Gastrocnemius medialis (tissue), 4 donors: ENCODE measurements around the gene LBHD2. TPM values are rescaled to one million over a fixed set of nuclear protein-coding genes. Genes with fewer than 3 reads are reported as not detected.

Experiments used
- ATAC-seq, 2 donors: fragments of 150-250 bp; one replicate each; pipeline ENCODE4 v1.9.1; 2016
- DNase-seq, 2 donors: peaks; one replicate each; pipeline ENCODE4 v3.0.0-alpha.2; 2019
- H3K27ac ChIP-seq, 4 donors: fragments of 200-600 bp; sonication (generic); 1 replicate in 1 of 4; 2 replicates in 3 of 4; pipeline ENCODE4 v1.5.1; 2016 to 2018; ENCODE audit warnings: mild to moderate bottlenecking in 2 of 4, moderate library complexity in 1 of 4
- H3K27me3 ChIP-seq, 3 donors: fragments of 200-600 bp; sonication (generic) in 2 of 3; 1 replicate in 1 of 3; 2 replicates in 2 of 3; pipeline versions ENCODE4 v1.5.1 to v1.6.0; 2016 to 2019; ENCODE audit warnings: mild to moderate bottlenecking in 1 of 3, moderate library complexity in 1 of 3
- H3K36me3 ChIP-seq, 2 donors: fragments of 200-600 bp; sonication (generic) in 1 of 2; one replicate each; pipeline ENCODE4 v1.5.1; 2017 to 2018
- H3K4me1 ChIP-seq, 2 donors: fragments of 200-600 bp; sonication (generic) in 1 of 2; one replicate each; pipeline ENCODE4 v1.5.1; 2016 to 2017; ENCODE audit warnings: mild to moderate bottlenecking in 2 of 2
- H3K4me3 ChIP-seq, 4 donors: fragments of 200-600 bp; sonication (generic) in 3 of 4; 1 replicate in 1 of 4; 2 replicates in 3 of 4; pipeline ENCODE4 v1.5.1; 2016 to 2019; ENCODE audit warnings: mild to moderate bottlenecking in 2 of 4
- H3K9me3 ChIP-seq, 3 donors: fragments of 200-600 bp; sonication (generic) in 2 of 3; 1 replicate in 1 of 3; 2 replicates in 2 of 3; pipeline ENCODE4 v1.5.1; 2016 to 2019
- POLR2A ChIP-seq, 2 donors: fragments of 450-650 bp; IDR thresholded peaks; one replicate each; pipeline ENCODE4 v1.6.1; 2017; ENCODE audit warnings: antibody characterized with exemption in 2 of 2, mild to moderate bottlenecking in 2 of 2, moderate library complexity in 2 of 2
- in situ Hi-C, 4 donors: fragments of 200-750 bp; cut with MboI; loops; one replicate each; pipeline versions ENCODE4 v1.15.0 to v1.8.0; 2017; ENCODE audit warnings: low sequenced_read_pairs in 4 of 4
- intact Hi-C: fragments of 100-400 bp; cut with DNase I; formaldehyde crosslinking; loops from one replicate; pipeline ENCODE4 v1.15.1; 2023; ENCODE audit warnings: low total_unique reads
- total RNA-seq, 4 donors: library from RNA; depleted of rRNA; stranded (reverse); fragments of >200 nt; gene quantifications; one replicate each; pipeline versions ENCODE4 v1.1.0 to v1.2.3, GENCODE V29; 2016
- TF ChIP-seq, protein P1 (sequence below), 5 experiments: fragments of 450-650 bp in 3 of 5; fragments of 200-600 bp in 2 of 5; sonication (generic) in 2 of 5; IDR thresholded peaks in 4 of 5; conservative IDR thresholded peaks in 1 of 5; 1 replicate in 4 of 5; 2 replicates in 1 of 5; pipeline ENCODE4 v1.5.1; 2016 to 2019; ENCODE audit warnings: antibody characterized with exemption in 5 of 5, mild to moderate bottlenecking in 3 of 5, moderate library complexity in 3 of 5

Gene LBHD2
- total RNA-seq, 4 donors from 2014 or later, result not detected

GRCh38 chr14:103050935-103051334, 33.1 kb upstream of the LBHD2 start:
- in situ Hi-C loops, result no loop called here
- Histone ChIP-seq H3K4me3 (no peak overlapping the region), H3K36me3 (no peaks in the 10 kb centered on the region), H3K4me1 (peaks cover 38 to 40% of the 10 kb centered on the region in 2 donors), H3K27ac (no peak overlapping the region), H3K9me3 (no peaks in the 10 kb centered on the region), H3K27me3 (no peaks in the 10 kb centered on the region)
- ATAC-seq (no peak), DNase-seq (no peak)
- TF ChIP-seq, protein P1, sequence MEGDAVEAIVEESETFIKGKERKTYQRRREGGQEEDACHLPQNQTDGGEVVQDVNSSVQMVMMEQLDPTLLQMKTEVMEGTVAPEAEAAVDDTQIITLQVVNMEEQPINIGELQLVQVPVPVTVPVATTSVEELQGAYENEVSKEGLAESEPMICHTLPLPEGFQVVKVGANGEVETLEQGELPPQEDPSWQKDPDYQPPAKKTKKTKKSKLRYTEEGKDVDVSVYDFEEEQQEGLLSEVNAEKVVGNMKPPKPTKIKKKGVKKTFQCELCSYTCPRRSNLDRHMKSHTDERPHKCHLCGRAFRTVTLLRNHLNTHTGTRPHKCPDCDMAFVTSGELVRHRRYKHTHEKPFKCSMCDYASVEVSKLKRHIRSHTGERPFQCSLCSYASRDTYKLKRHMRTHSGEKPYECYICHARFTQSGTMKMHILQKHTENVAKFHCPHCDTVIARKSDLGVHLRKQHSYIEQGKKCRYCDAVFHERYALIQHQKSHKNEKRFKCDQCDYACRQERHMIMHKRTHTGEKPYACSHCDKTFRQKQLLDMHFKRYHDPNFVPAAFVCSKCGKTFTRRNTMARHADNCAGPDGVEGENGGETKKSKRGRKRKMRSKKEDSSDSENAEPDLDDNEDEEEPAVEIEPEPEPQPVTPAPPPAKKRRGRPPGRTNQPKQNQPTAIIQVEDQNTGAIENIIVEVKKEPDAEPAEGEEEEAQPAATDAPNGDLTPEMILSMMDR (IDR thresholded peaks at IDR 0.05 in 4 of 5, conservative IDR thresholded peaks at IDR 0.05 in 1 of 5), result no peak
- TF ChIP-seq POLR2A (IDR thresholded peaks at IDR 0.05), result no peak
- intact Hi-C loops, result no loop called here

DNA sequence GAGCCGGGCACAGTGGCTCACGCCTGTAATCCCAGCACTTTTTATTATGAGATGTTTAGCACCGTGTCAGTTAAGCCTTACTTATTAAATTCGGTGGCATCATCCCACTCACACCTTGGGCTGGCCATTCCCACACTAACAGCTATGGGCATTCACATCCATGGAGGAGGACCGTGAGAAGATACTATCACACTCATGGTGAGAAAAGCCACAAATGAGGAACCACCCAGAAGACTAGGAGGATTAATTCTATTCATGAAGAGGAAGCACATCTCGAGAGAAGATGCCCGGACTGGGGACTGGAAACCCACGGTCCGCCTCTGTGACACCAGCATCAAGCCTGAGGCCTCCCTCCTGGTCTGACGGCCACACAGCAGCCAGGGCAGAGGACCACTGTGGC, 31.6 kb upstream of the LBHD2 start:
- no peak overlapping the region for H3K4me3 ChIP-seq
- DNase-seq (no peak), ATAC-seq (no peak)
- no peak overlapping the region for H3K27ac ChIP-seq
- H3K9me3 ChIP-seq, result no peaks in the 10 kb centered on the region
- TF ChIP-seq, protein P1 (IDR thresholded peaks at IDR 0.05 in 4 of 5, conservative IDR thresholded peaks at IDR 0.05 in 1 of 5), result no peak
- no peak for TF ChIP-seq POLR2A (IDR thresholded peaks at IDR 0.05)
- intact Hi-C loops (no loop called here), in situ Hi-C loops (no loop called here)
- no peaks in the 10 kb centered on the region for H3K36me3 ChIP-seq
- H3K27me3 ChIP-seq, result no peaks in the 10 kb centered on the region
- H3K4me1 ChIP-seq, result peaks cover 31 to 33% of the 10 kb centered on the region in 2 donors

- Histone ChIP-seq H3K4me3 (peak overlapping the region; percentile 70 to 91 (median 82)), H3K9me3 (no peaks in the 10 kb centered on the region), H3K27ac (peak overlapping the region; percentile 81 to 92 (median 88)), H3K27me3 (no peaks in the 10 kb centered on the region), H3K36me3 (no peaks in the 10 kb centered on the region), H3K4me1 (peaks cover 46 to 52% of the 10 kb centered on the region in 2 donors)
- intact Hi-C loops, result no loop called here
- TF ChIP-seq POLR2A (IDR thresholded peaks at IDR 0.05), result no peak
- TF ChIP-seq, protein P1 (IDR thresholded peaks at IDR 0.05 in 4 of 5, conservative IDR thresholded peaks at IDR 0.05 in 1 of 5), result no peak
- DNase-seq (no peak), ATAC-seq (no peak)
- in situ Hi-C loops, result no loop called here
These were observed 28.3 kb upstream of the LBHD2 start for GRCh38 chr14:103055695-103056094.

DNA sequence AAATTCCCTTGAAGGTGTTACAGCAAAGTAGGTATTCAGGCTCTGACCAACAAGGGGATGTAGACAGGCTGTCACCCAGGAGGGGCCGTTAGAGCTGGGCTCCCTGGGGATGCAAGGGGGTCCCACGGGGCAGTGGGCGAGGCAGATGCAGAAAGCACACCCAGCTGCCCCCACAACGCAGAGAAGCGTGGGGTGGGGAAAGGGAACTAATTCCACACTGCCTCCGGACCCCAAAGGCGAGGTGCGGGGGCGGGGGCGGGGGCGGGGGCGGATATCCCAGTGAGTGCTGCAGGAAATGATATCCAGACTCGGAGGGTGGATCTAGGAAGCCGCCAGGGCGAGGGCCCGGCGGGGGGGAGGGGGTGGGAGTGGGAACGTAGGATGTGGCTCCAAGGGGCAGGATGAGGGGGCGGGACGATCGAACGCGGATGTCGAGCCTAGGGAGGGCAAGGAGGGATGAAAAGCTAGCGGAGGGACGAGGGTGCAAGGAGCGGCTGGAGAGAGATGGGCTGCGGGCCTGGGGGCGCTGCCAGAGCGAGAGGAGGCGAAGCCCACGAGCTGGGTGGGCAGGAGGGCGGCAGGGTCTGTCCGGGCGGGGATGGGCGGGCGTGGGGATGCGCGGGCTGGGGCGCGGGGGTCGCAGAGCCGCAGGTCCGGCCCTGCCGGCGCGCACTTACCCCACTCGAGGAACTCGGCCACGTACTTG, 27.5 kb upstream of the LBHD2 start:
- H3K9me3 ChIP-seq, result no peaks in the 10 kb centered on the region
- DNase-seq, result peak; percentile 19 to 44
- ATAC-seq, result peak in 1 of 2 donors; percentile 4
- intact Hi-C loops (no loop called here), in situ Hi-C loops (no loop called here)
- H3K27me3 ChIP-seq, result no peaks in the 10 kb centered on the region
- no peak for TF ChIP-seq POLR2A (IDR thresholded peaks at IDR 0.05)
- TF ChIP-seq, protein P1 (IDR thresholded peaks at IDR 0.05 in 4 of 5, conservative IDR thresholded peaks at IDR 0.05 in 1 of 5), result no peak
- peak overlapping the region; percentile 81 to 92 (median 88) for H3K27ac ChIP-seq
- H3K36me3 ChIP-seq, result no peaks in the 10 kb centered on the region
- peak overlapping the region; percentile 70 to 91 (median 82) for H3K4me3 ChIP-seq
- H3K4me1 ChIP-seq, result peaks cover 46 to 51% of the 10 kb centered on the region in 2 donors
